Measurements from ENCODE around the gene VTN.

Gene VTN

GRCh38 chr17:28402844-28403243 is 32.7 kb upstream of the VTN start:
- Histone ChIP-seq H4K20me1 (ENCODE audit: low read depth, low read length) (no peaks in the 10 kb centered on the region), H3K27me3 (ENCODE audit: low read length) (no peaks in the 10 kb centered on the region), H3K9me2 (replicated peaks; ENCODE audit: insufficient read depth, low read length) (no peaks in the 10 kb centered on the region), H3F3A (ENCODE audit: insufficient read depth) (no peaks in the 10 kb centered on the region), H3K27ac (ENCODE audit: low read depth, low read length) (no peak overlapping the region), H3K36me3 (ENCODE audit: low read length) (no peaks in the 10 kb centered on the region), H3K4me2 (ENCODE audit: low read depth, low read length, poor library complexity, severe bottlenecking) (no peak overlapping the region), H3K9me3 (ENCODE audit: insufficient read depth, low read length) (no peaks in the 10 kb centered on the region), H3K79me2 (ENCODE audit: insufficient read depth, low read length) (no peaks in the 10 kb centered on the region), H3K9ac (ENCODE audit: low read length) (no peak overlapping the region), H2AFZ (ENCODE audit: low read depth, low read length, severe bottlenecking) (no peak overlapping the region), H3K4me3 (ENCODE audit: insufficient read depth, low read length, poor library complexity, severe bottlenecking) (no peak overlapping the region)
- TF ChIP-seq EZH2phosphoT487 (conservative IDR thresholded peaks at IDR 0.05; ENCODE audit: low read length) (no peak), CTCF (IDR thresholded peaks at IDR 0.05; ENCODE audit: insufficient read depth, low read length, poor library complexity, severe bottlenecking) (no peak)

DNA sequence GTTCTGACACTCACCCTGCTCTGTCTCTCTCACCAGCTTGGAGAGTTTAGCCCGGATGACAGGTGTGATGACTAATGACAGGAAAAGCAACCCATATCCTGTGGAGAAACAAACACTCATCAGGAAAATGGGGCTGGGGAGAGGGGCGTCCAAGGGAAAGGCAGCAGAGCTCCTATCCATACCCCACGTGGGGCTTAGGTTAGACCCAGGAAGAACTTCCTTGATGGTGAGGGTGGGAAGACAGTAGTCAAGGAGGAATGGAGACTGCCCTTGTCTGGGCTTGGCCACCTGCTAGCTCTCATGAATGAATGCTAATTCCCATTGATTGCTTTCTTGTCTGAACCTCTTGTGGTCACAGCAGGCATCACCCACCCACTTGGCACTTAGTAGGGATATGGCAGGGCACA is 32.1 kb upstream of the VTN start:
- no peaks in the 10 kb centered on the region for H3K79me2 ChIP-seq (ENCODE audit: insufficient read depth, low read length)
- no peaks in the 10 kb centered on the region for H3K36me3 ChIP-seq (ENCODE audit: low read length)
- H2AFZ ChIP-seq (ENCODE audit: low read depth, low read length, severe bottlenecking), result no peak overlapping the region
- no peaks in the 10 kb centered on the region for H3K27me3 ChIP-seq (ENCODE audit: low read length)
- no peaks in the 10 kb centered on the region for H3F3A ChIP-seq (ENCODE audit: insufficient read depth)
- no peak overlapping the region for H3K4me2 ChIP-seq (ENCODE audit: low read depth, low read length, poor library complexity, severe bottlenecking)
- TF ChIP-seq CTCF (IDR thresholded peaks at IDR 0.05; ENCODE audit: insufficient read depth, low read length, poor library complexity, severe bottlenecking) (no peak), EZH2phosphoT487 (conservative IDR thresholded peaks at IDR 0.05; ENCODE audit: low read length) (no peak)
- no peak overlapping the region for H3K27ac ChIP-seq (ENCODE audit: low read depth, low read length)
- H3K9ac ChIP-seq (ENCODE audit: low read length), result no peak overlapping the region
- H3K4me3 ChIP-seq (ENCODE audit: insufficient read depth, low read length, poor library complexity, severe bottlenecking), result no peak overlapping the region
- no peaks in the 10 kb centered on the region for H3K9me3 ChIP-seq (ENCODE audit: insufficient read depth, low read length)
- H4K20me1 ChIP-seq (ENCODE audit: low read depth, low read length), result no peaks in the 10 kb centered on the region
- H3K9me2 ChIP-seq (replicated peaks; ENCODE audit: insufficient read depth, low read length), result no peaks in the 10 kb centered on the region

DNA sequence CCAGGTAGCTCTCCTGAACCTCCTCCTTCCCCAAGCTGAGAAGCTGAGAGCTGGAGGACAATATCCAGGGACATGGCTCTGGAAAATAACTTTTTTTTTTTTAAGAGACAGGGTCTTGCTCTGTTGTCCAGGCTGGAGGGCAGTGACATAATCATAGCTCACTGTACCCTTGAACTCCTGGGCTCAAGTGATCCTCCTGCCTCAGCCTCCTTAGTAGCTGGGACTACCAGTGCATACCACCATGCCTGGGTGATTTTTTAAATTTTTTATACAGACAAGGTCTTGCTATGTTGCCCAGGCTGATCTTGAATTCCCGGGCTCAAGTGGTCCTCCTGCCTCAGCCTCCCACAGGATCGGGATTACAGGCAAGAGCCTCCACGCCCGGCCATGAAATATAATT is 29.7 kb upstream of the VTN start:
- Histone ChIP-seq H3K27ac (ENCODE audit: low read depth, low read length) (no peak overlapping the region), H3K27me3 (ENCODE audit: low read length) (no peaks in the 10 kb centered on the region), H2AFZ (ENCODE audit: low read depth, low read length, severe bottlenecking) (no peak overlapping the region), H3K9me3 (ENCODE audit: insufficient read depth, low read length) (no peaks in the 10 kb centered on the region), H3K79me2 (ENCODE audit: insufficient read depth, low read length) (no peaks in the 10 kb centered on the region), H3K4me3 (ENCODE audit: insufficient read depth, low read length, poor library complexity, severe bottlenecking) (no peak overlapping the region), H4K20me1 (ENCODE audit: low read depth, low read length) (no peaks in the 10 kb centered on the region), H3K9me2 (replicated peaks; ENCODE audit: insufficient read depth, low read length) (no peaks in the 10 kb centered on the region), H3K36me3 (ENCODE audit: low read length) (no peaks in the 10 kb centered on the region), H3K4me2 (ENCODE audit: low read depth, low read length, poor library complexity, severe bottlenecking) (no peak overlapping the region), H3K9ac (ENCODE audit: low read length) (no peak overlapping the region), H3F3A (ENCODE audit: insufficient read depth) (no peaks in the 10 kb centered on the region)
- no peak for TF ChIP-seq CTCF (IDR thresholded peaks at IDR 0.05; ENCODE audit: insufficient read depth, low read length, poor library complexity, severe bottlenecking)
